NCI-H2196 (cell line): ENCODE data around the gene TRABD2B.
"Not testable (repeated sequence)": the region's sequence is repeated elsewhere in the genome, so short reads cannot be mapped to it uniquely, and the experiment has no call there.

Experiments
- DNase-seq: peaks from one replicate; lab custom pipeline; 2025; ENCODE audit not compliant: unreplicated experiment; lab: John Stamatoyannopoulos, UW

Gene TRABD2B

GRCh38 chr1:47970882-47971281 is 26.3 kb downstream of the TRABD2B start:
- DNase-seq, result no peak

GRCh38 chr1:47969478-47969877 is 27.7 kb downstream of the TRABD2B start:
- no peak for DNase-seq

- DNase-seq, result no peak
Observed at GRCh38 chr1:47968556-47968888, 28.7 kb downstream of the TRABD2B start.

- DNase-seq, result no peak
Observed at GRCh38 chr1:47967864-47968555, 29.2 kb downstream of the TRABD2B start.

- DNase-seq, result no peak
Observed at GRCh38 chr1:47965816-47966215, 31.4 kb downstream of the TRABD2B start.

- no peak for DNase-seq
Observed at GRCh38 chr1:47964636-47965035, 32.5 kb downstream of the TRABD2B start.

GRCh38 chr1:47963568-47964358 is 33.4 kb downstream of the TRABD2B start:
- no peak for DNase-seq

GRCh38 chr1:47962750-47963492 is 34.3 kb downstream of the TRABD2B start:
- no peak for DNase-seq

- not testable (repeated sequence) for DNase-seq
Observed at GRCh38 chr1:47961835-47962234, 35.4 kb downstream of the TRABD2B start.

- DNase-seq, result not testable (repeated sequence)
Observed at GRCh38 chr1:47956491-47956890, 40.7 kb downstream of the TRABD2B start.

GRCh38 chr1:47953661-47954060 is 43.5 kb downstream of the TRABD2B start:
- DNase-seq, result no peak

- no peak for DNase-seq
Observed at GRCh38 chr1:47951545-47952235, 45.5 kb downstream of the TRABD2B start.

- DNase-seq, result no peak
Observed at GRCh38 chr1:47951026-47951425, 46.2 kb downstream of the TRABD2B start.

- DNase-seq, result no peak
Observed at GRCh38 chr1:47950471-47950870, 46.7 kb downstream of the TRABD2B start.

GRCh38 chr1:47948126-47948525 is 49.1 kb downstream of the TRABD2B start:
- DNase-seq, result no peak

- DNase-seq, result no peak
Observed at GRCh38 chr1:47947531-47947930, 49.7 kb downstream of the TRABD2B start.

- DNase-seq, result no peak
Observed at GRCh38 chr1:47944561-47944960, 52.6 kb downstream of the TRABD2B start.

- no peak for DNase-seq
Observed at GRCh38 chr1:47942240-47942629, 55.0 kb downstream of the TRABD2B start.

GRCh38 chr1:47941609-47942239 is 55.5 kb downstream of the TRABD2B start:
- DNase-seq, result peak; percentile 20

GRCh38 chr1:47940779-47941178 is 56.4 kb downstream of the TRABD2B start:
- no peak for DNase-seq

GRCh38 chr1:47940326-47940725 is 56.9 kb downstream of the TRABD2B start:
- no peak for DNase-seq
